ENCODE data around the gene MSI2.

DNA sequence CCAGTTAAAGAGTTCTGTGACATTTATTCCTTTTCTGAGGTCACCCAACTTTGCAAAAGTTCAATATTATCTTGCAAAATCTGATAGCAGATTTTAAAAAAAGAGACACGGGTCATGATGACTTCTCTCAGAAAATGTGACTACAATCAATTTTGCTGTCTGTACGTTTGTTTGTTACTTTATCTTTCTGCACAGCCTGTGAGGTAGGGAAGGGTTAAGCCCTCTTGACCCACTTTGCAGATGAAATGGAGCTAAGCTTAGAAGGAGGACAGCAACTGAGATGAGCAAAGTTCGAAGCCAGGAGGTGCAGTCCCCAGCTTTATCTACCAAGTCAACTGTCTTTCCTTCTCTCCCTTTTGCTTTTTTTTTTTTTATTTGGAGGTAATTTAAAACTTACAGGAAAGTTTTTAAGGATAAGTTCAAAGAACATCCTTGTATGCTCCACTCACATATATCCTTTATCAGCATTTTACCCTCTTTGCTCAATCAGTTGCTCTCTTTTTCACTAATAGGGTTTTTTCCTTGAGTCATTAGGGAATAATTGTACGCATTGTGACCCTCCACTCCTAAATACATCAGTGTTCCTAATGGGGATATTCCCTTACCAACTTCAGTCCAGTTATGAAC lies 86.8 kb downstream of the MSI2 start:
- TF ChIP-seq, protein P1, sequence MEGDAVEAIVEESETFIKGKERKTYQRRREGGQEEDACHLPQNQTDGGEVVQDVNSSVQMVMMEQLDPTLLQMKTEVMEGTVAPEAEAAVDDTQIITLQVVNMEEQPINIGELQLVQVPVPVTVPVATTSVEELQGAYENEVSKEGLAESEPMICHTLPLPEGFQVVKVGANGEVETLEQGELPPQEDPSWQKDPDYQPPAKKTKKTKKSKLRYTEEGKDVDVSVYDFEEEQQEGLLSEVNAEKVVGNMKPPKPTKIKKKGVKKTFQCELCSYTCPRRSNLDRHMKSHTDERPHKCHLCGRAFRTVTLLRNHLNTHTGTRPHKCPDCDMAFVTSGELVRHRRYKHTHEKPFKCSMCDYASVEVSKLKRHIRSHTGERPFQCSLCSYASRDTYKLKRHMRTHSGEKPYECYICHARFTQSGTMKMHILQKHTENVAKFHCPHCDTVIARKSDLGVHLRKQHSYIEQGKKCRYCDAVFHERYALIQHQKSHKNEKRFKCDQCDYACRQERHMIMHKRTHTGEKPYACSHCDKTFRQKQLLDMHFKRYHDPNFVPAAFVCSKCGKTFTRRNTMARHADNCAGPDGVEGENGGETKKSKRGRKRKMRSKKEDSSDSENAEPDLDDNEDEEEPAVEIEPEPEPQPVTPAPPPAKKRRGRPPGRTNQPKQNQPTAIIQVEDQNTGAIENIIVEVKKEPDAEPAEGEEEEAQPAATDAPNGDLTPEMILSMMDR (IDR thresholded peaks at IDR 0.05), result no peak
- TF ChIP-seq POLR2AphosphoS5 (IDR thresholded peaks at IDR 0.05) (no peak), POLR2A (IDR thresholded peaks at IDR 0.05) (no peak)
